Activated T-cell treated with anti-CD3 and anti-CD28 coated beads, Interleukin-2, amount 50 U/mL, for 1 hour (primary cell): Measurements from ENCODE around the gene SLA2.

Experiments used
- DNase-seq: peaks from one replicate; pipeline ENCODE4 v3.0.0-alpha.2; 2020

Gene SLA2

GRCh38 chr20:36607586-36608387, 38.2 kb downstream of the SLA2 start:
- DNase-seq = no peak

GRCh38 chr20:36606158-36607066, 39.6 kb downstream of the SLA2 start:
- DNase-seq = no peak

- peak; percentile 99 for DNase-seq
Measured at GRCh38 chr20:36605399-36606157, 40.4 kb downstream of the SLA2 start, which contains the start of gene RAB5IF. TSS of gene RAB5IF (plus strand) at chr20:36605779. CDS start at chr20:36605952, 173 bp downstream.

DNA sequence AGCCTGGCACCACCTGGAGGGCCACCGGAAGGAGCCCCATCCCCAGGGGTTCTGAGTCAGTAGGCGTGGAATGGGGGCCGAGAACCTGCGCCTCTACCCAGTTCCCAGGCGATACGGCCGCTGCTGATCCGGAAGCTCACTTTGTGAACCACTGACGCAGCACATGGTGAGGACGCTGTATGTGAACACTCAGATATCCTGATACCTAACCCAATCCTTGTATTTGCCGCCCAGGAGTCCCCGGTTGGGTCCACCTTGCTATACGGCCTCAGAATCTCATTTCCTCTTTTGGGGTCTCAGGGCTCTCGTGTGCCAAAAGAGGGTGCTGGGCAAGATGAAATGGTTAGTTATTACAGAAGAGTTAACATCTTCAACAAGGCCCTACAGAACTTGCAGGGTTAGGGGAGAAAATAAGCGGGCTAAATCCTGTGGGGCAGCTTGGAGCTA, 41.0 kb downstream of the SLA2 start:
- DNase-seq = no peak

DNA sequence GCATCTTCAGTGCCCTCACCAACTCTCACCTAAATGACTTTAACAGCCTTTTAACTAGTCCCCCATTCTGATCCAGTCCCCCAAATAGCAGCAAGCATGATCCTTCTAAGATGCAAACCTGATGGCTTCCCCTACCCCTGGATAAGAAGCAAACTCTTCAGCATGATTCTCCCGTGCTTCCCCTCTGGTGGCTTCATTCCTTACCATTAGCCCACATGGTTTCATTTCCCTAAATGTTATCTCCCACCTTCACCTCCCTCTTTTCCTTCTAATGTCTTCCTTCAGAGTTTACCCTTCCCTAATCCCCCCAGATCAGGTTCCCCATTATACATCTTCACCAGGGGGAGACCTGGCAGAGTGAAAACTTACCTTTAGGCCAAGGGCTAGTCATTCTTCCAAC, 44.5 kb downstream of the SLA2 start:
- DNase-seq = no peak

DNA sequence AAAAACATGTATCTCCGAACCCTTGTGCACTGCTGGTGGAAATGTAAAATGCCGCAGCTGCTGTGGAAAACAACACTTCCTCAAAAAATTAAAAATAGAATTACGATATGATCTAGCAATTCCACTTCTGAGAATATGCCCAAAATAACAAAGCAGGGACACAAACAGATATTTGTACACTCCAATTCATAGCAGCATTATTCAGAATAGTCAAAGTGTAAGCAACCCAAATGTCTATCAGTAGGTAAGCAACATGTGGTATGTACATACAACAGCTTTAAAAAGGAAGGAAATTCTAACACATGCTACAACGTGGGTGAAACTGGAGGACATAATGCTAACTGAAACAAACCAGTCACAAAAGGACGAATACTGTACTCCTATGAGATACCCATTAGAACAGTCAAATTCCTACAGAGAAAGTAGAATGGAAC, 46.1 kb downstream of the SLA2 start:
- DNase-seq = no peak

DNA sequence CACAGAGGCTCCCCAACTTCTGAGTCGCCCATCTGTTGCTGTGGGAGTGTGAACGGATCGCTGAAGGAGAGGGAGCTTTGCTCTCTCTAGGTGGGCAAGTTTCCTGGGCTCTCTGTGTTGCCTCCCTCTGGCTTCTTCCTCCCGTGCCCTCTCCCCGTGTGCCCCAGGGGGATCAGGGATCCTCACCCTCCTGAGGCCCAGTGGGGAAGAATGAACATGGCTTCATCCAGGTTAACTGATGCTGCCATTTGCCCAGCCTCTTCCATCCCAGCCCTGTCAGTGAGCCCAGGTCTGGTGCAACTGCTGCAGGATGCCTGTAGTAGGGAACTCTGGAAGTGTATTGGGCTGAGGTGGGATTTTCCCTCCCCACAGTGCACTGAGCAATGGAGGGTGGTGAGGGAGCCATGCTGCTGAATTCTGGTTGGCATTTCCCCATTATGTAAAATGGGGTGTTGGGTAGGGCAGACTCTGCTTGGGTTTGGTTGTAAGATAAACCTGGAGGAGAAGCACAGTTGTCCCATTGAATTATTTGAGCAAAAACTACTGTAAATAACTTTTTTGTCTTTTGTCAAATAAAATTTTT, 52.6 kb downstream of the SLA2 start:
- no peak for DNase-seq

- DNase-seq = peak; percentile 60
Measured at GRCh38 chr20:36591854-36592641, 53.9 kb downstream of the SLA2 start.

GRCh38 chr20:36591281-36591680, 54.7 kb downstream of the SLA2 start:
- DNase-seq = no peak

DNA sequence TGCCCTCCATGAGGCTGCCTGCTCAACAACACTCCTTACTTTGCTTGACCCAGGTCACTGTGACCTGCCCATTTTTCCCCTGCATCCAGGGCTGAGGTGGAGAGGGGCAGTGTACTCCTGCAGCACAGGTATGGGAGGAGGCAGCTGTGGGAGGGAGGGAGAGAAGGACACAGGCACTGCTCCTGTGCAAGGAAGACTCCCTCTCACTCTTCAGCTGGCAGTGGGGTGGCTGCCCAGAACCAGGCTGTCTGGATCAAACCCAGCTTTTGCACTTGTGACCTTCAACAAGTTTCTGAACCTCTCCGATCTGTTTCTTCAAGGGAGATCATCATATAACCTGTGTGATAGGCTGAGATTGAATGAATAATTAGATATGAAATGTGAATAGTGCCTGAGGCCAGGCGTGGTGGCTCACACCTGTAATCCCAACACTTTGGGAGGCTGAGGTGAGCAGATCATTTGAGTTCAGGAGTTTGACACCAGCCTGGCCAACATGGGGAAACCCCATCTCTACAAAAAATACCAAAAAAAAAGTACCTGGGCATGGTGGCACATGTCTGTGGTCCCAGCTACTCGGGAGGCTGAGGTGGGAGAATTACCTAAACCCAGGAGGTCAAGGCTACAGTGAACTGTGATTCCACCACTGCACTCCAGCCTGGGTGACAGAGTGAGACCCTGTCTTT, 58.5 kb downstream of the SLA2 start:
- DNase-seq = no peak

- DNase-seq = no peak
Measured at GRCh38 chr20:36585410-36586125, 60.4 kb downstream of the SLA2 start.

- no peak for DNase-seq
Measured at GRCh38 chr20:36584018-36584481, 61.9 kb downstream of the SLA2 start.

- no peak for DNase-seq
Measured at GRCh38 chr20:36582821-36583220, 63.2 kb downstream of the SLA2 start.

DNA sequence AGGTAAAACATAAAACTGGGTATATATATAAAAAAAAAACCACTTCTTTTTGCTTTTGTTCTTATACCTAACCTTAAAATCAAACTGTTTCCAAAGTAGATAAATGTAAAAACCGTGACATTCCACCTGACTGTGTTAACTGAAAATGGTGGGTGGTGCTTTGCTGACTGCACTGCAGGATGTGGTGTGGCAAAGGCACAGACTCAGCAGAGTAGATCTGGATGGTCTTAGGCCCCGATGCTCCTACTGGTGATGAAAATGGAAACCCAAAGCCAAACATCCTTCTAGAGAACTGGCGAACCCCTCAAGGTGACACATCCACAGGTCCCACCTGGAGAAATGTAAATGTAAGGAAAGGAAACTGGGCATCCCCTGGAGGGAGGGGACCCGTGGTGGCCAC, 63.7 kb downstream of the SLA2 start:
- DNase-seq = no peak

GRCh38 chr20:36579996-36580545, 65.9 kb downstream of the SLA2 start:
- no peak for DNase-seq

DNA sequence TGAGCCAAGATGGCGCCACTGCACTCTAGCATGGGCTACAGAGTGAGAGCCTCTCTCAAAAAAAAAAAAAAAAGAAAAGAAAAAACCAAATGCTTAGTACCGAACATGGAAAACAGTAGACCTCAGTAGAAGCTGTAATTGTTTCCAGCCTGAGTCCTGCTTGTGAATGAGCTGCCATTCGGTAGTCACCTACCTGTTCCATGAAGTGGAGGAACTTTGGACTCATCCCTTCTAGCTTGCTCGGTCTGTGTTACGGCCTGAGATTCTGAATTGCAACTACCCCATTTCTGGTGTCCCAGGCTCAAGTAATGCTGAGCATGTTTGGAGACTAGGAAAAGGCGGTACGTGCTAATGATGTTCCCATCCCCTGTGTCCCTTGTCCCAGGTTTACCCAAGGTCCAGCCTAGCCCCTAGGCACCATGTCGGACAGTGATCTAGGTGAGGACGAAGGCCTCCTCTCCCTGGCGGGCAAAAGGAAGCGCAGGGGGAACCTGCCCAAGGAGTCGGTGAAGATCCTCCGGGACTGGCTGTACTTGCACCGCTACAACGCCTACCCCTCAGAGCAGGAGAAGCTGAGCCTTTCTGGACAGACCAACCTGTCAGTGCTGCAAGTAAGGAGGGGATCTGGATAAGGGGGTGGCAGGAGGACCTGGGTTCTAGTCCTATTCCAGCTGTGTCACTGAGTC, 67.5 kb downstream of the SLA2 start:
- no peak for DNase-seq

GRCh38 chr20:36576081-36576445, 69.9 kb downstream of the SLA2 start:
- DNase-seq = no peak

DNA sequence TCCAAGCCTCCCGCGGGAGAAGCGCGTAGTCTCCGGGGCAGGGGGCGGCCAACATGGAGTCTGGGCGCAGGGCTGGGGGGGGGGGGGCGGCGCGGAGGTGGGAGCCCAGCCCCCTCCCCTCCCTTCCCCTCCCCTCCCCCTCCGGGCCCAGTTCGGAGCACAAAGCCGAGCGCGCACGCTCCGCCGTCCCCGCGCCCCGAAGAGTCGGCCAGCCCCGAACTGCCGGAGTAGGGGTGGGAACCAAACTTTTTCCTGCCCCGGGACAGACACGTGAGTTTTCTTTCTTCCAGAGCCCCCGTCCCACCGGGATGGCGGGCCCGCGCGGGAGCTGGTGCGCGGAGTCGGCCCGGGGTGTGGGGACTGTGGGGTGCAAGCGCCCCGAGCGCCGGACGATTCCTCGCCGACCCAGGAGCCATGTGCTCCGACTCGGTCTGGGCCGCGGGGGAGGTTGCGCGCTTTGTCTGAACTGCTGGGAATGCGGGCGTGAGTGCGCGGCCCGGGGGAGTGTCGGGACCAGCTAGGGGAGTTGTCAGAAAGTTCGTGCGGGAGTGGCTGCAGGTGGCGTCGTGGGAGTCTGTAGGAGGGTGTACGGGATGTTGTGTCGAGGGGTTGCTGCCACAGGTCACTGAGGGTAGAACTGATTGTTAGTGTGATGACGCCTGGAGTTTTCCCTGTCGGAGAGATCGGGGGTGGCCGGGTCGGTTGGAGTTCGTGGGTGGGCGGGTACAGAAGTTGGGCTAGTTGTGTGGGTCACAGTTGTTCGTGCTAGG, 71.4 kb downstream of the SLA2 start:
- peak; percentile 61 for DNase-seq
